Non-pigmented ciliary epithelial cell (primary cell): ENCODE measurements around the gene TPSAB1.

Experiments
- DNase-seq: peaks from one replicate; pipeline ENCODE4 v3.0.0-alpha.2; 2010; ENCODE audit warnings: low read depth

TPSAB1 gene

GRCh38 chr16:1285669-1286512, 45.4 kb downstream of the TPSAB1 start:
- DNase-seq: no peak

DNA sequence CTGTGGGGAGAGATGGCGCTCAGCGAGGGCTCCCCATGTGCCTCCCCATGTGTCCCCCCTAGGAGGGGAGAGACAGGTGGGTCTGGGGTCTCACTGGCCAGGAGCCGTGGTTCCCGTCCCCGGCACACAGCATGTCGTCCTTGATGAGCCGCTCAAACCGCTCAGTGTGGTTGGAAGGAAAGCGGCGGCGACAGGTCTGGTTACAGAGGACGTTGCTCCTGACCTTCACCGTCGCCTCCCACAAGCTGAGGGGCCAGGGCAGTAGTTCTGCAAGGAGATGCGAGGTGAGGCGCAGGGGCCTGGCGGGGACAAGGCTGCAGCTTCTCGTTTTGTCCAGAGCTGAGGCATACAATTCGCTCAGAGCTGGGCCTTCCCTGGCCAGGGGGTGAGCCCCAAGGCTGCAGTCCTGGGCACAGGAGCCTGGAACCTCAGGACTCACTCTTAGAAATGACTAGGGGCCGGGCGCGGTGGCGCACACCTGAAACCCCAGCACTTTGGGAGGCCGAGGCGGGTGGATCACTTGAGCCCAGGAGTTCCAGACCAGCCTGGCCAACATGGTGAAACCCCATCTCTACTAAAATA, 46.1 kb downstream of the TPSAB1 start:
- DNase-seq: no peak

DNA sequence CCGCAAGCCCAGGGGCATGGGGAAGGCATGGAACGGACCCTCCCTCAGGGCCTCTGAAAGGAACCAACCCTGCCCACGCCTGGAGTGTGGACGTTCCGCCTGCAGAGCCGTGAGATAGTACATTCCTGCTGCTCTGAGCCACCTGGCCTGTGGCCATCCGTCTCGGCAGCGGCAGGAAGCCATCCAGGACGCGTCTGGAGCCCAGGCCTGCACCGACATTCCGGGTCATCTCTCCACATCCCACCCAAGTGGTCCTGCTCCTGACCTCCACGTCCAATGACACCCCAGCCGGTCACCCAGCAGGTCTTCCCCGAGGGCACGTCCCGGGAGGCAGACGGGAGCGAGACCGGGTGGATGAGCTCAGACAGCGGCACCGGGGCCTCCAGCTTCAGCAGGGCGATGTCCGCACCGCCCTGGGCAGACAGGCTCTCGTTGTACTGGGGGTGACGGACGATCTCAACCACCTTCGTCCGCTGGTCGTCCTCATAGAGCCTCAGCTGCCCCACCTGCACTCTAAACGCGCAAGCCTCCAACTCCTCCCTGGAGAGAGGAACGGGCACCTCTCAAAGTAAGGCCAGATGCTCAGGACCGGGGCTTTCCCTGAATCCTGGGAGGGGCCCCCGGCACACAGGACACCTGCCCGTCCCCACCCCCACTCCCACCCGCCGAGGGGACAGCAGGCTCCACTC, 47.6 kb downstream of the TPSAB1 start:
- no peak for DNase-seq

DNA sequence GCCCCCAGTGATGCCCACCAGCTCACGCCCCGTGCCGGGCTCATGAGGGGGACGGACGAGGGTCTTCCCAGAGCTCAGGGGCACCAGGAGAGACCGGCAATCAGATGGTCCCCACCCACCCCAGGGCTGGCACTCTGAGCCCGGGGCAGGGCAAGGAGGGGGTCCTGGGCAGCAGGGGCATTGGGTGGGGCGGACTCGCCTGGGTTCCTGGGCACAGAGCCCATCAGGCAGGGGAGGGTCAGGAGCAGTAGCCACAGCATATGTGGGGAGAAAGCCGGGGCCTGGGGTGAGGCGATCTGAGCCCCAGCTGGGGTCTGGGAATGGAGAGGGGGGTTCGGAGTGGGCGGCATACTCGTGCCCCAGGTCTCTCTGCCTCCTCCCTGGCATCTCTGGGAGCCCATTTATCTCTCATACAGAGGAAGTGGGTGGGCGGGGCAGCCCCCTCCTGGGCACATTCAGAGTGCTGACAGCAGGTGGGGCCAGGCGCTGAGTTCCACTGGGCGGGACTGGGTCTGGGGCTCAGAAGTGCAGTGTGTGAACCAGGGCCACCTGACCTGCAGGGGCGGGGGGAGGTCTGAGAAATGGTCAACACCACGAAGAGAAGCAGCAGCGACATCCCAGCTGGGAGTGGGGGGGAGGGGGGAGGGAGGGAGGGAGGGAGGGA, 48.4 kb downstream of the TPSAB1 start:
- no peak for DNase-seq

DNA sequence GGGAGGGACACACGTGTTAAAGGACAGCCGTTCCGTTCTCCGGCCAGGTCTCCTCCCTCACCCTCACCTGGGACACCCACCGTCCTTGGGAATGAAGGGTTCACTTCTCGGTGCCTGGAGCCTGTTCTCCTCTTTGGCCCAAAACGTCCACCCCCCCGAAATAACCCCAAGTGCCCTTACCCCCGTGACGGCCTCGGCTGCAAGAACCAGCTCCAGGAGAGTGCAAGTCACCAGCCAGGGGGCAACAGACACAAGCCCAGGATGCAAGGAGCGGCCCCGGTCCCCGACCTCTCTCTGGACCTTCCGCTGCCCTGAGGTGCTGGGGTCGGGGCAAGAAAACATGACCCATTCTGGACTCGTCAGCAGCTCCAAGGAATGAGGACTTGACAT, 49.0 kb downstream of the TPSAB1 start:
- no peak for DNase-seq

DNA sequence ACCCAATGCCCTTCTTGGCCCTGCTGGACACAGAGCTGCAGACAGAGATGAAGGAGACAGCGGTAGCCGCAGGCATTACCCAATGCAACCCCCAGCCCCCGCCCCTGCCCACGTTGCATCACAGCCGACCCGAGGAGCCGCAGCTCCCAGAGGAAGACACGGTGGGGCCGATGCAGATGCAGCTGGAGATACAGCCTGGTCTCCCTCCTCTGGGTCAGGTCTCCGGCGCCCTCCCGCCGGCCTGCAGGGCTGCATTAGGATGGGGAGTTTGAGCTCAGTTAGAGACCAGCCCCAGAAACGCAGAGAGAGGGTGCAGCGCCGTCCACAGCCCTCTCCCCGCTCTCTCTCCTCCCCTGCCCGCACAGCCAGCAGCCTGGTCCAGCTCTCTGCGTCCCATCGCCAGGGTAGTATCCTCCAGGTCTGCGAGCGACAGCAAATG, 49.6 kb downstream of the TPSAB1 start:
- DNase-seq: no peak

DNA sequence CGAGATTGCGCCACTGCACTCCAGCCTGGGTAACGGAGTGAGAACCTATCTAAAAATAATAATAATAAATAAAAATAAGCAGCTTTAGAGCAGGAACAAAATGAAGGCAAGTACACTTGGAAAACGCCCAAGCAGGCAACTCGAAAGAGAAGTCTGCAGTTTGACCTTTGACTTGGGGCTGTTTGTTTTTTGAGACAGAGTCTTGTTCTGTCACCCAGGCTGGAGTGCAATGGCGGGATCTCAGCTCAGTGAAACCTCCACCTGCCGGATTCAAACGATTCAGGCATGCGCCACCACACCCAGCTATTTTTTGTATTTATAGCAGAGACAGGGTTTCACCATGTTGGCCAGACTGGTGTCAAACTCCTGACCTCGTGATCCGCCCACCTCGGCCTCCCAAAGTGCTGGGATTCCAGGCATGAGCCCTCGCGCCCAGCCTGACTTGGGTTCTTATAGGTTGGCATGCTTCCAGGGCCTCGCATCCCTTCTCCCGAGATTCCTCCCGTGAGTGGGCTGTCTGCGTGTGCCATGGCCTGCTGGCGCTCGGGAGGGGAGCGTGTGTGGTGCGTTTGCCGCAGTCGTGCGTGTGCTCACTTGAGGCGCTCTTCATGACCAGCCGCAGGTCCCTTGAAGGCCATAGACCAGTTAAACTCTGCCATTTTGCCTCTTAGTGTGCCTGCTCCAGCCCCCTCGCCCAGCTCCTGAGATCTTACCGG, 50.5 kb downstream of the TPSAB1 start:
- DNase-seq: no peak

- DNase-seq: no peak
Measured at GRCh38 chr16:1291576-1291974, 51.1 kb downstream of the TPSAB1 start.
